Sigmoid colon (tissue), 4 donors: Measurements from ENCODE around the gene ARHGAP15.

Experiments
- POLR2AphosphoS5 ChIP-seq, 4 donors: sonication (generic); formaldehyde crosslinking; IDR thresholded peaks; one replicate each; pipeline ENCODE4 v1.6.1; 2017; ENCODE audit warnings: antibody characterized with exemption in 4 of 4
- TF ChIP-seq, protein P1 (sequence below), 4 experiments: fragments of 450-650 bp in 3 of 4; fragments of 200-600 bp in 1 of 4; IDR thresholded peaks; one replicate each; pipeline ENCODE4 v1.5.1; 2016 to 2019; ENCODE audit warnings: antibody characterized with exemption in 4 of 4, mild to moderate bottlenecking in 3 of 4, moderate library complexity in 2 of 4

DNA sequence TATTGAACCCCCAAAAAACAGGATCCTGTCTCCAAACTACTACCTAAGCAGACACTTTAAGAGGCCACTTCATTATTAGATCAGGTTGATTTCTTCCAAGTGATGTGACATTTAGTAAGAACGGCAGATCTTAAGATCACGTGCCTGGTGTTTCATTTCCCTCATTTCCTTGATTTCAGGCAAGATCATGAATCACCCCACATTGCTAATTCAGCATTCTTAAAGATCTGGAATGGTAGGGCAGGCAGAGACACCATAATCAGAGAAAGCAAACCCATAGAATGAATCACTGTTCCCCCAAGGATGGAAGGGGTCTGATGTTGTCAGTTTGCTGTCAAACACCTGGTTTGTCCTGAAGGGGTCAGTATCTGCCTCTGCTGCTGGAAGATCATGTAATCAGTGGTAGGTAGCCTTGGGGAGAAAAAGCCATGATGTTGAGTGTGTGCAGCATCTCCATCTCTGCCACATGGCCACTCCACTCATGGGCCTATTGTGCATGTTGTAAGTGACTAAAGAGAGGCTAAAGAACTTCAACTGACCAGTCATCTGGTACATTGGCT, 133.9 kb downstream of the ARHGAP15 start:
- TF ChIP-seq POLR2AphosphoS5 (IDR thresholded peaks at IDR 0.05), result no peak
- TF ChIP-seq, protein P1, sequence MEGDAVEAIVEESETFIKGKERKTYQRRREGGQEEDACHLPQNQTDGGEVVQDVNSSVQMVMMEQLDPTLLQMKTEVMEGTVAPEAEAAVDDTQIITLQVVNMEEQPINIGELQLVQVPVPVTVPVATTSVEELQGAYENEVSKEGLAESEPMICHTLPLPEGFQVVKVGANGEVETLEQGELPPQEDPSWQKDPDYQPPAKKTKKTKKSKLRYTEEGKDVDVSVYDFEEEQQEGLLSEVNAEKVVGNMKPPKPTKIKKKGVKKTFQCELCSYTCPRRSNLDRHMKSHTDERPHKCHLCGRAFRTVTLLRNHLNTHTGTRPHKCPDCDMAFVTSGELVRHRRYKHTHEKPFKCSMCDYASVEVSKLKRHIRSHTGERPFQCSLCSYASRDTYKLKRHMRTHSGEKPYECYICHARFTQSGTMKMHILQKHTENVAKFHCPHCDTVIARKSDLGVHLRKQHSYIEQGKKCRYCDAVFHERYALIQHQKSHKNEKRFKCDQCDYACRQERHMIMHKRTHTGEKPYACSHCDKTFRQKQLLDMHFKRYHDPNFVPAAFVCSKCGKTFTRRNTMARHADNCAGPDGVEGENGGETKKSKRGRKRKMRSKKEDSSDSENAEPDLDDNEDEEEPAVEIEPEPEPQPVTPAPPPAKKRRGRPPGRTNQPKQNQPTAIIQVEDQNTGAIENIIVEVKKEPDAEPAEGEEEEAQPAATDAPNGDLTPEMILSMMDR (IDR thresholded peaks at IDR 0.05), result no peak
